ENCODE measurements around the gene INCENP. TPM values are rescaled to one million over a fixed set of nuclear protein-coding genes. Genes with fewer than 3 reads are reported as not detected.

INCENP gene
- total RNA-seq, 2 experiments from 2014 or later = 103 to 183 TPM

DNA sequence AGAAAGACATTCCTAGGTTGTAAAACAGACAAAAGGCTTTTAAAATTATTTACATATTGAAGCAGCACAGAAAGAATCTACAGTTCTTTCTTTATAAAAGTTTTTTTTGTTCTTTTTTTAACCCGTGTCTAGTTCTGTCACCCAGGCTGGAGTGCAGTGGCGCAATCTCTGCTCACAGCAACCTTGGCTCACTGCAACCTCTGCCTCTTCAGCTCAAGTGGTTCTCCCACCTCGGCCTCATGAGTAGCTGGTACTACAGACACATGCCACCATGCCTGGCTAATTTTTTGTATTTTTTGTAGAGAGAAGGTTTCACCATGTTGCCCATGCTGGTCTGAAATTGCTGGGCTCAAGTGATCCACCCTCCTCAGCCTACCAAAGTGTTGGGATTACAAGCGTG is 3.8 kb upstream of the INCENP start:
- Histone ChIP-seq H3K4me3 (ENCODE audit: low read depth, low read length, poor library complexity, severe bottlenecking) (no peak overlapping the region), H3K9me3 (ENCODE audit: low read length) (peaks cover 9% of the 10 kb centered on the region), H3K4me2 (ENCODE audit: low read length) (no peak overlapping the region), H3K36me3 (ENCODE audit: insufficient read depth, low read length) (0 out of 2 replicates have a peak, but pooled peaks cover 4% of the 10 kb centered on the region), H3K79me2 (ENCODE audit: insufficient read depth, low read depth, low read length) (peaks cover 12% of the 10 kb centered on the region), H3K4me1 (ENCODE audit: insufficient read depth, low read length, poor library complexity, severe bottlenecking) (peaks cover 8% of the 10 kb centered on the region), H2AFZ (ENCODE audit: low read length) (no peak overlapping the region), H3K9me2 (ENCODE audit: insufficient read depth, low read length) (no peaks in the 10 kb centered on the region), H3K27ac (ENCODE audit: low read depth, low read length, poor library complexity, severe bottlenecking) (no peak overlapping the region), H4K20me1 (ENCODE audit: insufficient read depth, low read length) (peaks cover 5% of the 10 kb centered on the region; the same call in 1 of the 2 replicates)
- intact Hi-C loops (cut with micrococcal nuclease; ENCODE audit: unreplicated experiment) = no loop called here
- no peak for TF ChIP-seq EZH2phosphoT487 (IDR thresholded peaks at IDR 0.05; ENCODE audit: borderline replicate concordance, low read depth, low read length)
- TF ChIP-seq, protein P1, sequence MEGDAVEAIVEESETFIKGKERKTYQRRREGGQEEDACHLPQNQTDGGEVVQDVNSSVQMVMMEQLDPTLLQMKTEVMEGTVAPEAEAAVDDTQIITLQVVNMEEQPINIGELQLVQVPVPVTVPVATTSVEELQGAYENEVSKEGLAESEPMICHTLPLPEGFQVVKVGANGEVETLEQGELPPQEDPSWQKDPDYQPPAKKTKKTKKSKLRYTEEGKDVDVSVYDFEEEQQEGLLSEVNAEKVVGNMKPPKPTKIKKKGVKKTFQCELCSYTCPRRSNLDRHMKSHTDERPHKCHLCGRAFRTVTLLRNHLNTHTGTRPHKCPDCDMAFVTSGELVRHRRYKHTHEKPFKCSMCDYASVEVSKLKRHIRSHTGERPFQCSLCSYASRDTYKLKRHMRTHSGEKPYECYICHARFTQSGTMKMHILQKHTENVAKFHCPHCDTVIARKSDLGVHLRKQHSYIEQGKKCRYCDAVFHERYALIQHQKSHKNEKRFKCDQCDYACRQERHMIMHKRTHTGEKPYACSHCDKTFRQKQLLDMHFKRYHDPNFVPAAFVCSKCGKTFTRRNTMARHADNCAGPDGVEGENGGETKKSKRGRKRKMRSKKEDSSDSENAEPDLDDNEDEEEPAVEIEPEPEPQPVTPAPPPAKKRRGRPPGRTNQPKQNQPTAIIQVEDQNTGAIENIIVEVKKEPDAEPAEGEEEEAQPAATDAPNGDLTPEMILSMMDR (conservative IDR thresholded peaks at IDR 0.05; ENCODE audit: low read length) = no peak
- POLR2A ChIA-PET = interaction anchor here (0.7 kb wide), 1 partner anchor 12 kb away, joined by 4 read pairs; no protein-coding TSS in a partner anchor
- no TSS peak for BruUV-seq (replicated peaks)
- no peak for DNase-seq (ENCODE audit: low spot score)
- CTCF ChIA-PET (ENCODE audit: unreplicated experiment) = no interaction called here

DNA sequence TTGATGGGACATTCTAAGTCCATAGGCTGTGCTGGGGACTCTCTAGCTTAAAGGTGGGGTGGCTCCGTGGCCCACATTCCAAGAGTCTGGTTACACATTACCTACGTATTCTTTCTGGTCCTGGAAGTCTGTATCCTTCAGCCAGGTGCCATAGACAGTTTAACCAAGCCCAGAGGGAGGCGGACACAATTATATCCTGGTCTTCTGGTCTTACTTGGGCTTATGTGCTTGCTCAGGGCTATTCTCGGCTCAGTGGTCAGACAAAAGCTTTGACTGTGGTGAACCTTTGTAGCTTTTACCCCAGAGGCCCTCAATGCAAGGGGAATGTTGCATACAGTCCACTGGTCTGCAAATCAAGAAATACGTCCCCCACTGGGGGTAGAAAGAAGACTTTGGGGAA is 3.4 kb upstream of the INCENP start:
- intact Hi-C loops (cut with micrococcal nuclease; ENCODE audit: unreplicated experiment) = no loop called here

DNA sequence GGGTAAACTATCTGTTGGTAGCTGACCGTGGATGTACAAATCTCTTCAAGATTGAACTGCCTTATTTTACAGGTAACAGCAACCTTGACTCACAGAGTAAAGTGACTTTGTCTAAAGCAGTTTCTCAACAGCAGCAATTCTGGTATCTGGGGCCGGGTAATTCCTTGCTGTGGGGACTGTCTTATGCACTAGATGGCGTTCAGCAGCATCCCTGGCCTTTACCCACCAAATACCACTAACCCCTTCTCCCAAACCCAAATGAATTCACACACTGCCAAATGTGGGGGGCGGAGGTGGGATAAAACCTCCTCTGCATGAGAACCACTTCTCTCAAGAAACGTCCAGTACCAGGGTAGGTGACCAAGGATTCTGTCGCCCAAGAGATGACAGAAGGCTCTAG is 1.7 kb upstream of the INCENP start:
- Histone ChIP-seq H3K4me2 (ENCODE audit: low read length) (no peak overlapping the region), H3K36me3 (ENCODE audit: insufficient read depth, low read length) (peaks cover 21% of the 10 kb centered on the region), H4K20me1 (ENCODE audit: insufficient read depth, low read length) (peaks cover 21% of the 10 kb centered on the region), H3K9me2 (ENCODE audit: insufficient read depth, low read length) (no peaks in the 10 kb centered on the region), H3K79me2 (ENCODE audit: insufficient read depth, low read depth, low read length) (peaks cover 32% of the 10 kb centered on the region), H2AFZ (ENCODE audit: low read length) (peak overlapping the region; percentile 23; the same call in 1 of the 2 replicates), H3K4me1 (ENCODE audit: insufficient read depth, low read length, poor library complexity, severe bottlenecking) (peaks cover 24% of the 10 kb centered on the region), H3K27ac (ENCODE audit: low read depth, low read length, poor library complexity, severe bottlenecking) (no peak overlapping the region), H3K4me3 (ENCODE audit: low read depth, low read length, poor library complexity, severe bottlenecking) (no peak overlapping the region), H3K9me3 (ENCODE audit: low read length) (no peaks in the 10 kb centered on the region)
- POLR2A ChIA-PET = interaction anchor here (0.7 kb wide), 1 partner anchor 131 kb away, joined by 3 read pairs; no protein-coding TSS in a partner anchor
- no TSS peak for BruUV-seq (replicated peaks)
- CTCF ChIA-PET (ENCODE audit: unreplicated experiment) = no interaction called here
- DNase-seq (ENCODE audit: low spot score) = peak; percentile 38
- TF ChIP-seq, protein P1 (conservative IDR thresholded peaks at IDR 0.05; ENCODE audit: low read length) = peak; percentile 70
- TF ChIP-seq EZH2phosphoT487 (IDR thresholded peaks at IDR 0.05; ENCODE audit: borderline replicate concordance, low read depth, low read length) = no peak
- intact Hi-C loops (cut with micrococcal nuclease; ENCODE audit: unreplicated experiment) = no loop called here

More for the DNA sequence above, 3.4 kb upstream of the INCENP start:
- BruUV-seq (replicated peaks) = no TSS peak
- DNase-seq (ENCODE audit: low spot score) = no peak
- Histone ChIP-seq H3K9me2 (ENCODE audit: insufficient read depth, low read length) (no peaks in the 10 kb centered on the region), H3K9me3 (ENCODE audit: low read length) (peaks cover 9% of the 10 kb centered on the region), H2AFZ (ENCODE audit: low read length) (no peak overlapping the region), H3K27ac (ENCODE audit: low read depth, low read length, poor library complexity, severe bottlenecking) (no peak overlapping the region), H3K4me2 (ENCODE audit: low read length) (no peak overlapping the region), H3K79me2 (ENCODE audit: insufficient read depth, low read depth, low read length) (peaks cover 16% of the 10 kb centered on the region), H3K4me3 (ENCODE audit: low read depth, low read length, poor library complexity, severe bottlenecking) (no peak overlapping the region), H3K36me3 (ENCODE audit: insufficient read depth, low read length) (peaks cover 6% of the 10 kb centered on the region; the same call in 1 of the 2 replicates), H4K20me1 (ENCODE audit: insufficient read depth, low read length) (peaks cover 9% of the 10 kb centered on the region), H3K4me1 (ENCODE audit: insufficient read depth, low read length, poor library complexity, severe bottlenecking) (peaks cover 9% of the 10 kb centered on the region)
- CTCF ChIA-PET (ENCODE audit: unreplicated experiment) = no interaction called here
- TF ChIP-seq, protein P1 (conservative IDR thresholded peaks at IDR 0.05; ENCODE audit: low read length) = no peak
- no peak for TF ChIP-seq EZH2phosphoT487 (IDR thresholded peaks at IDR 0.05; ENCODE audit: borderline replicate concordance, low read depth, low read length)
- POLR2A ChIA-PET = interaction anchor here (0.7 kb wide), 1 partner anchor 12 kb away, joined by 4 read pairs; no protein-coding TSS in a partner anchor

Data from OCI-LY7 (cell line).